B cell (primary cell): Measurements from ENCODE around the gene SLC35F3. TPM values are rescaled to one million over a fixed set of nuclear protein-coding genes. Genes with fewer than 3 reads are reported as not detected.

ENCODE experiments used
- ATAC-seq: fragments of 200-7000 bp; cut with Tn5 transposase; one replicate; pipeline ENCODE4 v1.10.0; 2021; ENCODE audit warnings: low read depth, mild to moderate bottlenecking, moderate number of reproducible peaks, moderate library complexity
- CTCF ChIA-PET: fragments of 350-600 bp; sonication (Branson Sonifier 250); formaldehyde crosslinking; loops from one replicate; lab custom pipeline; 2021; ENCODE audit warnings: antibody characterized with exemption, inconsistent platforms; lab: Charles Lee
- POLR2A ChIA-PET: fragments of 350-600 bp; sonication (Branson Sonifier 250); formaldehyde crosslinking; loops from one replicate; lab custom pipeline; 2021; ENCODE audit warnings: antibody characterized with exemption; lab: Charles Lee
- DNase-seq: peaks from one replicate; pipeline ENCODE4 v3.0.0; 2013
- H2AFZ ChIP-seq: 2 replicates; pipeline ENCODE4 v1.6.1; 2012; ENCODE audit warnings: mild to moderate bottlenecking, low read depth, low read length; ENCODE audit not compliant: insufficient read depth, poor library complexity, severe bottlenecking
- H3K27ac ChIP-seq, 2 donors: 1 replicate in 1 of 2; 2 replicates in 1 of 2; pipeline ENCODE4 v1.5.1; 2012 to 2013; ENCODE audit warnings: low read length in 2 of 2, mild to moderate bottlenecking in 2 of 2, moderate library complexity in 1 of 2
- H3K27me3 ChIP-seq, 4 experiments: fragments of 200-600 bp in 1 of 4; sonication (generic) in 1 of 4; replicated peaks in 1 of 4; 1 replicate in 2 of 4; 2 replicates in 2 of 4; pipeline versions ENCODE4 v1.6.1 to v1.7.0; 2013 to 2016; ENCODE audit warnings: low read length in 3 of 4, mild to moderate bottlenecking in 2 of 4, mixed read lengths in 1 of 4, moderate library complexity in 1 of 4; ENCODE audit not compliant: insufficient read depth in 4 of 4, control insufficient read depth in 3 of 4; ENCODE audit errors: control extremely low read depth in 1 of 4
- H3K36me3 ChIP-seq, 2 experiments: replicated peaks in 1 of 2; 1 replicate in 1 of 2; 2 replicates in 1 of 2; pipeline versions ENCODE4 v1.6.1 to v1.7.1; 2013; ENCODE audit warnings: low read length in 1 of 2; ENCODE audit not compliant: insufficient read depth in 2 of 2, control insufficient read depth in 1 of 2; ENCODE audit errors: control extremely low read depth in 1 of 2, extremely low read depth in 1 of 2
- H3K4me1 ChIP-seq, 2 donors: fragments of 200-600 bp in 1 of 2; sonication (generic) in 1 of 2; 1 replicate in 1 of 2; 2 replicates in 1 of 2; pipeline versions ENCODE4 v1.5.1 to v1.6.1; 2013 to 2017; ENCODE audit warnings: low read length in 2 of 2; ENCODE audit not compliant: control insufficient read depth in 2 of 2, insufficient read depth in 2 of 2
- H3K4me2 ChIP-seq: replicated peaks from 2 replicates; pipeline ENCODE3; 2012; ENCODE audit warnings: mild to moderate bottlenecking, low read depth, low read length; ENCODE audit not compliant: poor library complexity, severe bottlenecking
- H3K4me3 ChIP-seq, 5 experiments: fragments of 200-600 bp in 1 of 5; sonication (generic) in 1 of 5; 1 replicate in 3 of 5; 2 replicates in 2 of 5; pipeline versions ENCODE4 v1.5.1 to v1.7.0; 2011 to 2016; ENCODE audit warnings: low read length in 4 of 5, mild to moderate bottlenecking in 4 of 5, low read depth in 2 of 5, control low read depth in 1 of 5, moderate library complexity in 1 of 5; ENCODE audit not compliant: insufficient read depth in 1 of 5; ENCODE audit errors: control extremely low read depth in 1 of 5, extremely low read depth in 1 of 5
- H3K79me2 ChIP-seq: fragments of 200-600 bp; sonication (generic); one replicate; pipeline ENCODE4 v1.6.0; 2016; ENCODE audit warnings: low read length; ENCODE audit not compliant: control insufficient read depth, insufficient read depth
- H3K9ac ChIP-seq: fragments of 200-600 bp; sonication (generic); 2 replicates; pipeline ENCODE4 v1.6.1; 2017; ENCODE audit warnings: mild to moderate bottlenecking, low read length, moderate library complexity
- H3K9me3 ChIP-seq, 3 donors: one replicate each; pipeline versions ENCODE4 v1.6.1 to v1.7.1; 2013; ENCODE audit warnings: low read length in 2 of 3; ENCODE audit not compliant: control insufficient read depth in 2 of 3, insufficient read depth in 1 of 3; ENCODE audit errors: control extremely low read depth in 1 of 3
- H4K20me1 ChIP-seq: 2 replicates; pipeline ENCODE4 v1.6.0; 2012; ENCODE audit warnings: mild to moderate bottlenecking, low read length; ENCODE audit not compliant: insufficient read depth, control insufficient read depth, poor library complexity, severe bottlenecking
- H3K27ac Mint-ChIP-seq: one replicate; pipeline ENCODE4 v1.8.0; 2021; ENCODE audit warnings: mixed read lengths
- H3K27me3 Mint-ChIP-seq: one replicate; pipeline ENCODE4 v1.8.0; 2021; ENCODE audit warnings: mixed read lengths
- H3K4me1 Mint-ChIP-seq: one replicate; pipeline ENCODE4 v1.8.0; 2021; ENCODE audit warnings: mixed read lengths
- H3K4me3 Mint-ChIP-seq: one replicate; pipeline ENCODE4 v1.8.0; 2021; ENCODE audit warnings: mixed read lengths
- H3K9me3 Mint-ChIP-seq: one replicate; pipeline ENCODE4 v1.8.0; 2022; ENCODE audit warnings: mixed read lengths; ENCODE audit not compliant: insufficient read depth
- CTCF ChIP-seq: fragments of 200-600 bp; IDR thresholded peaks from one replicate; pipeline ENCODE4 v1.8.0; 2022; ENCODE audit warnings: antibody characterized with exemption, mild to moderate bottlenecking
- EZH2 ChIP-seq: IDR thresholded peaks from 2 replicates; pipeline ENCODE4 v1.6.1; 2012; ENCODE audit warnings: borderline replicate concordance, low read depth, mild to moderate bottlenecking, moderate library complexity, low read length; ENCODE audit not compliant: insufficient read depth, poor library complexity, severe bottlenecking
- WGBS: methylation state at CpG from one replicate; pipeline ENCODE4 v1.1.5; 2013; ENCODE audit warnings: missing lambda C conversion rate; ENCODE audit not compliant: insufficient coverage; 5-methylcytosine and 5-hydroxymethylcytosine counted together
- intact Hi-C: fragments of 100-400 bp; cut with micrococcal nuclease; formaldehyde crosslinking; loops from one replicate; pipeline ENCODE4 v1.10.0; 2022
- polyA plus RNA-seq: library from polyadenylated mRNA; depleted of rRNA; stranded (reverse); fragments of >200 nt; gene quantifications from 2 replicates; pipeline ENCODE4 v1.2.3, GENCODE V29; 2012
- total RNA-seq, 2 donors: library from RNA; stranded (reverse); fragments of 120-200 nt in 1 of 2; gene quantifications; 1 replicate in 1 of 2; 2 replicates in 1 of 2; pipeline versions ENCODE4 v1.2.3 to v1.2.4, GENCODE V29; 2013 to 2022

Gene SLC35F3
- total and polyA plus RNA-seq, 2 donors (not counting 1 experiment from before 2014, with no cell fraction given) = not detected

- DNase-seq (no peak), ATAC-seq (no peak)
- Histone ChIP-seq H4K20me1 (no peaks in the 10 kb centered on the region), H3K4me2 (no peak overlapping the region), H2AFZ (no peak overlapping the region), H3K27me3 (no peaks in the 10 kb centered on the region), H3K9ac (no peak overlapping the region), H3K4me3 (no peak overlapping the region), H3K27ac (no peak overlapping the region), H3K4me1 (peaks cover 4 to 11% of the 10 kb centered on the region in 2 donors), H3K79me2 (no peaks in the 10 kb centered on the region), H3K36me3 (no peaks in the 10 kb centered on the region), H3K9me3 (no peaks in the 10 kb centered on the region)
- TF ChIP-seq EZH2 (no peak), CTCF (no peak)
- 100% methylated on average over 2 of the region's 2 CpGs for WGBS
- no peaks in the 10 kb centered on the region for H3K9me3 Mint-ChIP-seq
- ChIA-PET POLR2A (no interaction called here), CTCF (no interaction called here)
- H3K27ac Mint-ChIP-seq = no peak overlapping the region
- intact Hi-C loops = no loop called here
- H3K4me3 Mint-ChIP-seq = no peak overlapping the region
- peaks cover 29% of the 10 kb centered on the region for H3K27me3 Mint-ChIP-seq
- H3K4me1 Mint-ChIP-seq = peaks cover 4% of the 10 kb centered on the region
These were observed 335.0 kb downstream of the SLC35F3 start for GRCh38 chr1:234239515-234239914.

GRCh38 chr1:234239936-234240335 is 335.5 kb downstream of the SLC35F3 start:
- Histone ChIP-seq H3K9me3 (no peaks in the 10 kb centered on the region), H4K20me1 (no peaks in the 10 kb centered on the region), H3K27me3 (no peaks in the 10 kb centered on the region), H3K27ac (no peak overlapping the region), H3K4me2 (no peak overlapping the region), H3K4me3 (no peak overlapping the region), H3K36me3 (no peaks in the 10 kb centered on the region), H3K9ac (no peak overlapping the region), H2AFZ (no peak overlapping the region), H3K79me2 (no peaks in the 10 kb centered on the region), H3K4me1 (peaks cover 4 to 13% of the 10 kb centered on the region in 2 donors)
- CTCF ChIA-PET = no interaction called here
- no peak overlapping the region for H3K4me3 Mint-ChIP-seq
- intact Hi-C loops = no loop called here
- TF ChIP-seq EZH2 (no peak), CTCF (no peak)
- H3K9me3 Mint-ChIP-seq = no peaks in the 10 kb centered on the region
- WGBS = 96% methylated on average over 6 of the region's 9 CpGs
- H3K4me1 Mint-ChIP-seq = peaks cover 7% of the 10 kb centered on the region
- no peak for ATAC-seq
- POLR2A ChIA-PET = no interaction called here
- DNase-seq = no peak
- H3K27ac Mint-ChIP-seq = no peak overlapping the region
- peaks cover 29% of the 10 kb centered on the region for H3K27me3 Mint-ChIP-seq
